BE2C (cell line): ENCODE results near the gene PLXNA3.

ENCODE experiments used
- DNase-seq: peaks from one replicate; pipeline ENCODE4 v3.0.0-alpha.2; 2020
- H3K27me3 ChIP-seq: fragments of 250-450 bp; sonication (Bioruptor Pico); 2 replicates; pipeline ENCODE4 v1.5.1; 2020; ENCODE audit warnings: mild to moderate bottlenecking
- H3K36me3 ChIP-seq: fragments of 250-450 bp; sonication (Bioruptor Pico); 2 replicates; pipeline ENCODE4 v1.5.1; 2020; ENCODE audit warnings: mild to moderate bottlenecking
- H3K4me1 ChIP-seq: fragments of 250-450 bp; sonication (Bioruptor Pico); 2 replicates; pipeline ENCODE4 v1.5.1; 2020
- H3K4me3 ChIP-seq: 2 replicates; pipeline ENCODE4 v1.5.1; 2011; ENCODE audit warnings: low read depth, low read length
- H3K9me3 ChIP-seq: fragments of 250-450 bp; sonication (Bioruptor Pico); 2 replicates; pipeline ENCODE4 v1.5.1; 2020
- CTCF ChIP-seq: IDR thresholded peaks from 2 replicates; pipeline ENCODE4 v1.5.1; 2012; ENCODE audit warnings: mild to moderate bottlenecking, low read depth, low read length

The PLXNA3 gene

GRCh38 chrX:154506483-154507332, 48.6 kb downstream of the PLXNA3 start:
- no peak for TF ChIP-seq CTCF
- no peaks in the 10 kb centered on the region for H3K36me3 ChIP-seq
- no peak overlapping the region for H3K4me3 ChIP-seq
- no peaks in the 10 kb centered on the region for H3K9me3 ChIP-seq
- no peaks in the 10 kb centered on the region for H3K4me1 ChIP-seq
- no peak for DNase-seq
- H3K27me3 ChIP-seq, result no peaks in the 10 kb centered on the region

GRCh38 chrX:154507673-154508383, 49.7 kb downstream of the PLXNA3 start:
- TF ChIP-seq CTCF, result no peak
- H3K27me3 ChIP-seq, result no peaks in the 10 kb centered on the region
- no peaks in the 10 kb centered on the region for H3K9me3 ChIP-seq
- H3K4me3 ChIP-seq, result no peak overlapping the region
- H3K4me1 ChIP-seq, result no peaks in the 10 kb centered on the region
- no peaks in the 10 kb centered on the region for H3K36me3 ChIP-seq
- no peak for DNase-seq

GRCh38 chrX:154508384-154508745, 50.3 kb downstream of the PLXNA3 start:
- H3K4me1 ChIP-seq, result no peaks in the 10 kb centered on the region
- no peaks in the 10 kb centered on the region for H3K27me3 ChIP-seq
- DNase-seq, result no peak
- H3K36me3 ChIP-seq, result no peaks in the 10 kb centered on the region
- no peak for TF ChIP-seq CTCF
- H3K4me3 ChIP-seq, result no peak overlapping the region
- H3K9me3 ChIP-seq, result no peaks in the 10 kb centered on the region

GRCh38 chrX:154509455-154509854, 51.4 kb downstream of the PLXNA3 start:
- Histone ChIP-seq H3K4me1 (no peaks in the 10 kb centered on the region), H3K4me3 (no peak overlapping the region), H3K9me3 (no peaks in the 10 kb centered on the region), H3K27me3 (no peaks in the 10 kb centered on the region), H3K36me3 (no peaks in the 10 kb centered on the region)
- no peak for TF ChIP-seq CTCF
- DNase-seq, result no peak

GRCh38 chrX:154511761-154512160, 53.7 kb downstream of the PLXNA3 start:
- H3K4me3 ChIP-seq, result no peak overlapping the region
- TF ChIP-seq CTCF, result no peak
- no peaks in the 10 kb centered on the region for H3K4me1 ChIP-seq
- no peaks in the 10 kb centered on the region for H3K36me3 ChIP-seq
- no peaks in the 10 kb centered on the region for H3K9me3 ChIP-seq
- no peak for DNase-seq
- H3K27me3 ChIP-seq, result no peaks in the 10 kb centered on the region
